Lower leg skin (tissue), 3 donors: Measurements from ENCODE around the gene ANKRD66.

Experiments
- POLR2A ChIP-seq, 2 donors: fragments of 450-650 bp; IDR thresholded peaks; one replicate each; pipeline ENCODE4 v1.6.1; 2016 to 2017; ENCODE audit warnings: antibody characterized with exemption in 2 of 2, mild to moderate bottlenecking in 1 of 2, moderate library complexity in 1 of 2
- TF ChIP-seq, protein P1 (sequence below), 3 donors: fragments of 450-650 bp; IDR thresholded peaks; one replicate each; pipeline ENCODE4 v1.5.1; 2016; ENCODE audit warnings: antibody characterized with exemption in 3 of 3, mild to moderate bottlenecking in 3 of 3, moderate library complexity in 2 of 3

DNA sequence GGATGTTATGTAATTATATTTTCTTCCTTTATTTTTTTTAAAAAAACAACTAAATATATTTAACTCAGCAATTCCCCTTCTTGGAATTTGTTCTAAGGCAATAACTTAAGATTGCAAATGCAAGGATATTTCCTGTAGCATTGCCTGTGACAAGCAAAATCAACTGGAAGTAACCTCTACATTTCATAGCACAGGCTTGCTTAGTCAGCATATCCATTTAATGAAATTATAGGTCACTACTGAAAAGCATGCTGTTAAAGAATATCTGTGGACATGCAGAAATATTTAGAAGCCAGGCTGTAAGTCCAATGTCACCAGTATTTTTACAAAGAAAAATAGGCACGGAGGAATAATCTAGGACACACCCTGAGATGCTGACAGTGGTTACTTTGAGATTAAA lies 37.8 kb downstream of the ANKRD66 start:
- TF ChIP-seq, protein P1, sequence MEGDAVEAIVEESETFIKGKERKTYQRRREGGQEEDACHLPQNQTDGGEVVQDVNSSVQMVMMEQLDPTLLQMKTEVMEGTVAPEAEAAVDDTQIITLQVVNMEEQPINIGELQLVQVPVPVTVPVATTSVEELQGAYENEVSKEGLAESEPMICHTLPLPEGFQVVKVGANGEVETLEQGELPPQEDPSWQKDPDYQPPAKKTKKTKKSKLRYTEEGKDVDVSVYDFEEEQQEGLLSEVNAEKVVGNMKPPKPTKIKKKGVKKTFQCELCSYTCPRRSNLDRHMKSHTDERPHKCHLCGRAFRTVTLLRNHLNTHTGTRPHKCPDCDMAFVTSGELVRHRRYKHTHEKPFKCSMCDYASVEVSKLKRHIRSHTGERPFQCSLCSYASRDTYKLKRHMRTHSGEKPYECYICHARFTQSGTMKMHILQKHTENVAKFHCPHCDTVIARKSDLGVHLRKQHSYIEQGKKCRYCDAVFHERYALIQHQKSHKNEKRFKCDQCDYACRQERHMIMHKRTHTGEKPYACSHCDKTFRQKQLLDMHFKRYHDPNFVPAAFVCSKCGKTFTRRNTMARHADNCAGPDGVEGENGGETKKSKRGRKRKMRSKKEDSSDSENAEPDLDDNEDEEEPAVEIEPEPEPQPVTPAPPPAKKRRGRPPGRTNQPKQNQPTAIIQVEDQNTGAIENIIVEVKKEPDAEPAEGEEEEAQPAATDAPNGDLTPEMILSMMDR (IDR thresholded peaks at IDR 0.05) = no peak
- no peak for TF ChIP-seq POLR2A (IDR thresholded peaks at IDR 0.05)
